Measurements from ENCODE around the gene TAL1. TPM values are rescaled to one million over a fixed set of nuclear protein-coding genes. Genes with fewer than 3 reads are reported as not detected.
A peak's percentile ranks its signal among the peaks of the same experiment; 100 is the strongest.
"Not testable (repeated sequence)": the region's sequence is repeated elsewhere in the genome, so short reads cannot be mapped to it uniquely, and the experiment has no call there.

The TAL1 gene
- 10 to 100 TPM in 1 of 4 donors, 1 to 10 TPM in 3; 3.1 to 10.0 (median 5.7) TPM for total RNA-seq

DNA sequence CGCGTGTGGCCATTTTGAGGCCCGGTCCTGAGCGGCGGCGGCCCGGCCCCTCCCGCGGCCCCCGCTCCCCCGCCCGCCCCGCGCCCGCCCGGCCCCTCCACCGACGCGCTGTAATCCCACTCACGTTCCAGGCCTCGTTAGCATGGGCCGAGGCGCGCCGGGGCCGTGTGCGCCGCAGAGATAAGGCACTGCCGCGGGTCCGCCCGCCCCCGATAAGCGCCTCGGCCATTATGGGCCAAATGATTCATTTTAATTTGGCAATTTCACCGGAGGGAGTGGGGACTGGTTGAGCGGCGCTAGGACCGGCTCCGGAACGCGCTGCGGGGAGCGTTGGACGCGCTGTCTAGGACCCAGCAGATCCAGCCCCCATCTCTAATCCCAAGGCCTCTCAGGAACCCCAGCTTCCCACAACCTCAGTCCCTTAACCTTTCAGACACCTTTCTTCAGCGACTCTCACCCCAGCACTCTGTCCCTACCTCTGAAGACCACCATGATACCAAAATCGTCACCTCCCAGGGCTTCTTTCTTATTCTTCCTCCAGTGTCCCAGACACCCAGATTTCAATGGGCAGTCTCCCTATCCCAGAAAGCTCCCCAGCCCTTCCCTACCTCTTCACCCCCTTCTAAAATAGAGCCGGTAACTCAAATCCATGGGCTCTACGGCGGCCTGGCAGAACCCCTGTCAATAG is at the start of gene TAL1:
Gene TAL1, minus strand, starts transcription at position 39 of the 688 bp plus-strand sequence. CDS start 6,337 bp downstream, outside the sequence.
- peak within 1 kb of the TSS; percentile 13 to 48 (median 36) for H3K4me3 ChIP-seq
- no peaks in the 10 kb centered on the region for H3K36me3 ChIP-seq
- H3K4me1 ChIP-seq, result peaks cover 0 to 40% (median 13%) of the 10 kb centered on the region in 4 donors
- DNase-seq (ENCODE audit: low spot score in 2 of 2), result no peak
- TF ChIP-seq POLR2A (IDR thresholded peaks at IDR 0.05), result no peak
- TF ChIP-seq, protein P1, sequence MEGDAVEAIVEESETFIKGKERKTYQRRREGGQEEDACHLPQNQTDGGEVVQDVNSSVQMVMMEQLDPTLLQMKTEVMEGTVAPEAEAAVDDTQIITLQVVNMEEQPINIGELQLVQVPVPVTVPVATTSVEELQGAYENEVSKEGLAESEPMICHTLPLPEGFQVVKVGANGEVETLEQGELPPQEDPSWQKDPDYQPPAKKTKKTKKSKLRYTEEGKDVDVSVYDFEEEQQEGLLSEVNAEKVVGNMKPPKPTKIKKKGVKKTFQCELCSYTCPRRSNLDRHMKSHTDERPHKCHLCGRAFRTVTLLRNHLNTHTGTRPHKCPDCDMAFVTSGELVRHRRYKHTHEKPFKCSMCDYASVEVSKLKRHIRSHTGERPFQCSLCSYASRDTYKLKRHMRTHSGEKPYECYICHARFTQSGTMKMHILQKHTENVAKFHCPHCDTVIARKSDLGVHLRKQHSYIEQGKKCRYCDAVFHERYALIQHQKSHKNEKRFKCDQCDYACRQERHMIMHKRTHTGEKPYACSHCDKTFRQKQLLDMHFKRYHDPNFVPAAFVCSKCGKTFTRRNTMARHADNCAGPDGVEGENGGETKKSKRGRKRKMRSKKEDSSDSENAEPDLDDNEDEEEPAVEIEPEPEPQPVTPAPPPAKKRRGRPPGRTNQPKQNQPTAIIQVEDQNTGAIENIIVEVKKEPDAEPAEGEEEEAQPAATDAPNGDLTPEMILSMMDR (IDR thresholded peaks at IDR 0.05), result no peak
- no peak for TF ChIP-seq EP300 (IDR thresholded peaks at IDR 0.05)
- WGBS, 2 donors, result 9 to 15% methylated on average over 36 to 44 of the region's 51 CpGs
- no peaks in the 10 kb centered on the region for H3K9me3 ChIP-seq
- H3K27me3 ChIP-seq, result peaks cover 3 to 81% of the 10 kb centered on the region in 2 donors
- H3K27ac ChIP-seq, result peak within 1 kb of the TSS in 3 of 4 donors; percentile 37 to 77 (median 42)

DNA sequence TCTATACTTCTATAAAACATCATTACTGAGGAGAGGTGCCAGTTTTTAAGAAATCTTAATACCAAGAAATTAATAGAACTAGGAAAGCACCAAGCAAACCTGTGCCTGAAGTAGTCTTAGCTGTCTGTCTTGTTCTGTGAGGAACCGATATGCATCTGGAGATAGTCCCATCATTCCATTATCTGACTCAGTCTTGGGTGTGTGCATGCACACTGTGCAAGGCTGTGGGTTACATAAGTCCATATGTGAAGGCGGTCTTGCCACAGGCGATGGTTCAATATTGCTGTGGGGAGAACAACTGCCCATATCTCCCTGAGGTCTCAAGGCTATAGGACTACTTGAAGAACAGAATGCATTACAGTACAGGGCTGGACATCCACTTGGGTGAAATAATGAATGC is 48.1 kb upstream of the TAL1 start:
- Histone ChIP-seq H3K9me3 (no peaks in the 10 kb centered on the region), H3K27me3 (no peaks in the 10 kb centered on the region), H3K36me3 (peaks cover 0 to 10% (median 0%) of the 10 kb centered on the region in 3 donors), H3K4me1 (no peaks in the 10 kb centered on the region), H3K4me3 (no peak overlapping the region), H3K27ac (no peak overlapping the region)
- DNase-seq (ENCODE audit: low spot score in 2 of 2), result no peak
- WGBS, 2 donors, result 87 to 100% methylated on average over 3 of the region's 3 CpGs
- no peak for TF ChIP-seq EP300 (IDR thresholded peaks at IDR 0.05)
- TF ChIP-seq, protein P1 (IDR thresholded peaks at IDR 0.05), result no peak
- TF ChIP-seq POLR2A (IDR thresholded peaks at IDR 0.05), result no peak

DNA sequence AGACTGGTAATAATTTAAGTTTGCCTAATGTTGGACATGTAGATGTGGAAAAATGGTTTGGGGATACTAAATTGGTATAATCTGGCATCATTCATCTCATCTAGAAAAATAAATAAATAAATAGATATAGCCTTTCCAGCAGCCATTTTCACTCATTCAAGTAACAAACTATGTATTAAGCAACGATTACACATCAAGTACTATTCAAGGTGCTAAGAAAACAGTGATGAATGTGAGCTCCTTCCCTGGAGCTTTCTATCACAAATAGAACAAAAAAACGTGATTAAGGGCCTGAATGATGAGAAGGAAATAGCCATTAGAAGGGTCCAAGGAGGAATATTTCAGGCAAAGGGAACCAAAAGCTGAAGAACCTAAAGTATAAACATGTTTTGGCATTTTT is 44.8 kb upstream of the TAL1 start:
- WGBS, 2 donors, result 87 to 90% methylated on average over 2 of the region's 2 CpGs
- H3K4me1 ChIP-seq, result no peaks in the 10 kb centered on the region
- no peaks in the 10 kb centered on the region for H3K27me3 ChIP-seq
- DNase-seq (ENCODE audit: low spot score in 2 of 2), result no peak
- no peak for TF ChIP-seq EP300 (IDR thresholded peaks at IDR 0.05)
- TF ChIP-seq POLR2A (IDR thresholded peaks at IDR 0.05), result no peak
- TF ChIP-seq, protein P1 (IDR thresholded peaks at IDR 0.05), result no peak
- H3K27ac ChIP-seq, result no peak overlapping the region
- peaks cover 0 to 10% (median 0%) of the 10 kb centered on the region in 3 donors for H3K36me3 ChIP-seq
- H3K4me3 ChIP-seq, result no peak overlapping the region
- no peaks in the 10 kb centered on the region for H3K9me3 ChIP-seq

DNA sequence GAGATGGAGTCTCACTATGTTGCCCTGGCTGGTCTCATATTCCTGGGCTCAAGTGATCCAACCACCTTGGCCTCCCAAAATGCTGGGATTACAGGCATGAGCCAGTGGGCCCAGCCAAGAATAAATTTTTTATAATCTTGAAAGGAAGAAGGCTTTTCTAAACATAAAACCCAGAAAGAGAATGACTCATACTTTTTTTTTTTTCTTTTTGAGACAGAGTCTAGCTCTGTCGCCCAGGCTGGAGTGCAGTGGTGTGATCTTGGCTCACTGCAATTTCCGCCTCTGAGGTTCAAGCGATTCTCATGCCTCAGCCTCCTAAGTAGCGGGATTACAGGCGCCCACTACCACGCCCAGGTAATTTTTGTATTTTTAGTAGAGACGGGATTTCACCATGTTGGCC is 43.8 kb upstream of the TAL1 start:
- WGBS, 2 donors, result 93 to 94% methylated on average over 7 of the region's 7 CpGs
- H3K27ac ChIP-seq; DNase-seq (ENCODE audit: low spot score in 2 of 2); H3K36me3 ChIP-seq; H3K4me1 ChIP-seq; H3K27me3 ChIP-seq; H3K4me3 ChIP-seq; H3K9me3 ChIP-seq: not testable (repeated sequence)

DNA sequence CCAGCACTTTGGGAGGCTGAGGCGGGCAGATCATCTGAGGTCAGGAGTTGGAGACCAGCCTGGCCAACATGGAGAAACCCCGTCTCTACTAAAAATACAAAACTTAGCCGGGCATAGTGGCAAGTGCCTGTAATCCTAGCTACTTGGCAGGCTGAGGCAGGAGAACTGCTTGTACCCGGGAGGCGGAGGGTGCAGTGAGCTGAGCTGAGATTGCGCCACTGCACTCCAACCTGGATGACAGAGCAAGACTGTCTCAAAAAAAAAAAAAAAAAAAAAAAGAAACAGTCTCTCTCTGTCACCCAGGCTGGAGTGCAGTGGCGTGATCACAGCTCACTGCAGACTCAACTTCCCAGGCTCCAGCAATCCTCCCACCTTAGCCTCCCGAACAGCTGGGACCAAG is 33.5 kb upstream of the TAL1 start:
- not testable (repeated sequence) for H3K27me3 ChIP-seq; H3K9me3 ChIP-seq; H3K4me1 ChIP-seq; H3K4me3 ChIP-seq; H3K27ac ChIP-seq; H3K36me3 ChIP-seq; DNase-seq (ENCODE audit: low spot score in 2 of 2)
- WGBS, 2 donors, result 96 to 98% methylated on average over 8 of the region's 8 CpGs

DNA sequence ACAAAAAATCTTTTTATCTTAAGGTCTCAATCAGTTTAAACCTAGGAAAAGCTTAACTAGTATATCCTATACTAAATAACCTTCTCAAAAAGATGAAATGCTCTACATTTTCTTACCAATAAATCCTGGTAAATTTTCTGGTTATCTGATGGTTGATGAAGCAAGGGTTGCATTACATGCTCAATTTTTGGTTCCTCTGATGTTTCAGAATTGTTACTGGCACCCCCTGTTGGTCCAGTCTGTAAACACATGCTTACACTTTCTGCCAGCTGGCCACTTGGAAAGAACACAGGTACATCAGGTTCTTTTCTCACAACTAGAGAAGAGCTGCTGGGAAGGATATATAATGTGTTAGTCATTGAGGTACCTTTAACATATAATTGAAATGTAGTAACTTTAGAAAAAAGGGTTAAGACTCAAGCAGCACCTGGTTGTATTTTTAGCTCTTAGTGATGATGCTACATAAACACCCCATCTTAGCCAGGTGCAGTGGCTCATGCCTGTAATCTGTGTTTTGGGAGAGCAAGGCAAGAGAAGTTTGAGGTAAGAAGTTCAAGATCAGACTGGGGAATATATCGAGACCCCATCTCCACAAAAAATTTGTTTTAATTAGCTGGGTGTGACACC is 30.9 kb upstream of the TAL1 start:
- no peak for TF ChIP-seq EP300 (IDR thresholded peaks at IDR 0.05)
- no peak for TF ChIP-seq POLR2A (IDR thresholded peaks at IDR 0.05)
- TF ChIP-seq, protein P1 (IDR thresholded peaks at IDR 0.05), result peak; percentile 24 to 50 (median 39)
- no peaks in the 10 kb centered on the region for H3K36me3 ChIP-seq
- peak in 1 of 2 donors; percentile 52 for DNase-seq (ENCODE audit: low spot score in 2 of 2)
- no peaks in the 10 kb centered on the region for H3K4me1 ChIP-seq
- no peaks in the 10 kb centered on the region for H3K27me3 ChIP-seq
- H3K9me3 ChIP-seq, result no peaks in the 10 kb centered on the region
- no peak overlapping the region for H3K27ac ChIP-seq
- WGBS, 2 donors, result 90 to 96% methylated on average over 1 of the region's 1 CpG
- H3K4me3 ChIP-seq, result no peak overlapping the region

All from tibial nerve (tissue), 4 donors.